ENCODE data around the gene GNPAT.

The GNPAT gene

GRCh38 chr1:231240883-231241735 is at the start of gene GNPAT:
Gene GNPAT, plus strand, starts transcription at chr1:231241212. Its CDS starts 167 bp downstream, at chr1:231241379.
- TF ChIP-seq GATA1 (IDR thresholded peaks at IDR 0.05; ENCODE audit: low read depth, low read length): no peak
- TF ChIP-seq POLR2A (IDR thresholded peaks at IDR 0.05; ENCODE audit: low read length): peak; percentile 94
- peak; percentile 92 to 96 for DNase-seq

GRCh38 chr1:231192620-231193163 is 48.3 kb upstream of the GNPAT start:
- no peak for DNase-seq
- no peak for TF ChIP-seq POLR2A (IDR thresholded peaks at IDR 0.05; ENCODE audit: low read length)
- TF ChIP-seq GATA1 (IDR thresholded peaks at IDR 0.05; ENCODE audit: low read depth, low read length): no peak

GRCh38 chr1:231193710-231194340 is 47.2 kb upstream of the GNPAT start:
- no peak for TF ChIP-seq POLR2A (IDR thresholded peaks at IDR 0.05; ENCODE audit: low read length)
- no peak for TF ChIP-seq GATA1 (IDR thresholded peaks at IDR 0.05; ENCODE audit: low read depth, low read length)
- DNase-seq: no peak

GRCh38 chr1:231194476-231194842 is 46.6 kb upstream of the GNPAT start:
- no peak for TF ChIP-seq GATA1 (IDR thresholded peaks at IDR 0.05; ENCODE audit: low read depth, low read length)
- TF ChIP-seq POLR2A (IDR thresholded peaks at IDR 0.05; ENCODE audit: low read length): no peak
- DNase-seq: peak in 1 of 2 experiments; percentile 9

GRCh38 chr1:231194843-231195516 is 46.0 kb upstream of the GNPAT start:
- DNase-seq: no peak
- no peak for TF ChIP-seq POLR2A (IDR thresholded peaks at IDR 0.05; ENCODE audit: low read length)

GRCh38 chr1:231196307-231196706 is 44.7 kb upstream of the GNPAT start:
- no peak for TF ChIP-seq POLR2A (IDR thresholded peaks at IDR 0.05; ENCODE audit: low read length)
- TF ChIP-seq GATA1 (IDR thresholded peaks at IDR 0.05; ENCODE audit: low read depth, low read length): no peak
- no peak for DNase-seq

- TF ChIP-seq GATA1 (IDR thresholded peaks at IDR 0.05; ENCODE audit: low read depth, low read length): no peak
- TF ChIP-seq POLR2A (IDR thresholded peaks at IDR 0.05; ENCODE audit: low read length): no peak
- no peak for DNase-seq
These were observed 44.3 kb upstream of the GNPAT start for GRCh38 chr1:231196728-231197127.

- TF ChIP-seq POLR2A (IDR thresholded peaks at IDR 0.05; ENCODE audit: low read length) (no peak), GATA1 (IDR thresholded peaks at IDR 0.05; ENCODE audit: low read depth, low read length) (no peak)
- peak in 1 of 2 experiments; percentile 34 for DNase-seq
These were observed 41.1 kb upstream of the GNPAT start for GRCh38 chr1:231199868-231200267.

GRCh38 chr1:231200388-231201031 is 40.5 kb upstream of the GNPAT start:
- TF ChIP-seq POLR2A (IDR thresholded peaks at IDR 0.05; ENCODE audit: low read length) (no peak), GATA1 (IDR thresholded peaks at IDR 0.05; ENCODE audit: low read depth, low read length) (no peak)
- peak; percentile 84 to 89 for DNase-seq

GRCh38 chr1:231201375-231201978 is 39.5 kb upstream of the GNPAT start:
- no peak for DNase-seq
- TF ChIP-seq GATA1 (IDR thresholded peaks at IDR 0.05; ENCODE audit: low read depth, low read length) (no peak), POLR2A (IDR thresholded peaks at IDR 0.05; ENCODE audit: low read length) (no peak)

GRCh38 chr1:231201979-231202633 is 38.9 kb upstream of the GNPAT start:
- peak in 1 of 2 experiments; percentile 15 for DNase-seq
- TF ChIP-seq POLR2A (IDR thresholded peaks at IDR 0.05; ENCODE audit: low read length): no peak
- no peak for TF ChIP-seq GATA1 (IDR thresholded peaks at IDR 0.05; ENCODE audit: low read depth, low read length)

GRCh38 chr1:231203259-231204057 is 37.6 kb upstream of the GNPAT start:
- TF ChIP-seq POLR2A (IDR thresholded peaks at IDR 0.05; ENCODE audit: low read length) (no peak), GATA1 (IDR thresholded peaks at IDR 0.05; ENCODE audit: low read depth, low read length) (no peak)
- no peak for DNase-seq

All from erythroblast (primary cell).